ENCODE data around the gene PLA2G4A.

- TF ChIP-seq EZH2 (IDR thresholded peaks at IDR 0.05; ENCODE audit: borderline replicate concordance, insufficient read depth, low read length, poor library complexity, severe bottlenecking) (no peak), EP300 (conservative IDR thresholded peaks at IDR 0.05; ENCODE audit: poor library complexity, severe bottlenecking) (peak; percentile 98), CTCF (IDR thresholded peaks at IDR 0.05; ENCODE audit: poor library complexity, severe bottlenecking) (no peak), POLR2AphosphoS5 (IDR thresholded peaks at IDR 0.05) (peak; percentile 84), REST (IDR thresholded peaks at IDR 0.05; ENCODE audit: borderline replicate concordance) (no peak), SMC3 (conservative IDR thresholded peaks at IDR 0.05; ENCODE audit: poor library complexity) (no peak), TAF1 (IDR thresholded peaks at IDR 0.05; ENCODE audit: low read depth) (no peak), RAD21 (conservative IDR thresholded peaks at IDR 0.05) (no peak)
Observed at GRCh38 chr1:186873687-186874086, 44.9 kb downstream of the PLA2G4A start.

All from neural cell (in vitro differentiated cells).